Erythroblast (primary cell): Measurements from ENCODE around the gene ZNF575.

Experiments
- DNase-seq, 2 experiments: peaks; one replicate each; lab custom pipeline; 2025; lab: John Stamatoyannopoulos, UW
- GATA1 ChIP-seq: IDR thresholded peaks from 2 replicates; pipeline ENCODE4 v1.6.1; 2011; ENCODE audit warnings: low read depth, mild to moderate bottlenecking, control low read depth, low read length, moderate library complexity
- POLR2A ChIP-seq: IDR thresholded peaks from 2 replicates; pipeline ENCODE4 v1.6.1; 2011; ENCODE audit warnings: mild to moderate bottlenecking, low read length

ZNF575 gene

GRCh38 chr19:43561139-43561970, 28.4 kb downstream of the ZNF575 start:
- peak in 1 of 2 experiments; percentile 13 for DNase-seq
- TF ChIP-seq GATA1 = no peak
- no peak for TF ChIP-seq POLR2A

GRCh38 chr19:43562226-43562697, 29.3 kb downstream of the ZNF575 start:
- no peak for DNase-seq
- TF ChIP-seq POLR2A (no peak), GATA1 (no peak)

GRCh38 chr19:43562698-43563241, 29.8 kb downstream of the ZNF575 start:
- DNase-seq = peak; percentile 55 to 65
- TF ChIP-seq POLR2A = peak; percentile 58
- TF ChIP-seq GATA1 = no peak

- DNase-seq = no peak
- TF ChIP-seq POLR2A = no peak
These were observed 30.9 kb downstream of the ZNF575 start for GRCh38 chr19:43563816-43564457.

- DNase-seq = no peak
- TF ChIP-seq GATA1 (no peak), POLR2A (no peak)
These were observed 31.8 kb downstream of the ZNF575 start for GRCh38 chr19:43564800-43565199.

GRCh38 chr19:43569657-43570056, 36.7 kb downstream of the ZNF575 start:
- TF ChIP-seq POLR2A (no peak), GATA1 (no peak)
- no peak for DNase-seq

- DNase-seq = no peak
- TF ChIP-seq GATA1 (no peak), POLR2A (no peak)
These were observed 37.3 kb downstream of the ZNF575 start for GRCh38 chr19:43570174-43570791.

- no peak for TF ChIP-seq GATA1
- no peak for TF ChIP-seq POLR2A
- DNase-seq = no peak
These were observed 39.2 kb downstream of the ZNF575 start for GRCh38 chr19:43572171-43572588.

- TF ChIP-seq POLR2A (no peak), GATA1 (no peak)
- peak; percentile 38 to 55 for DNase-seq
These were observed 41.6 kb downstream of the ZNF575 start for GRCh38 chr19:43574424-43575155.

- peak; percentile 58 for TF ChIP-seq POLR2A
- no peak for TF ChIP-seq GATA1
- peak; percentile 99 for DNase-seq
These were observed 42.4 kb downstream of the ZNF575 start, which contains the start of the genes PINLYP and XRCC1 for GRCh38 chr19:43575156-43575950. Gene PINLYP, plus strand, starts transcription at chr19:43575801. Its CDS starts 1,391 bp downstream, at chr19:43577192. Gene XRCC1, minus strand, starts transcription at chr19:43575527. Its CDS starts 69 bp downstream, at chr19:43575458.

- TF ChIP-seq POLR2A = no peak
- no peak for TF ChIP-seq GATA1
- peak in 1 of 2 experiments; percentile 44 for DNase-seq
These were observed 43.2 kb downstream of the ZNF575 start for GRCh38 chr19:43575955-43576878.
